GM23248 (cell line): ENCODE measurements around the gene SCRG1.

Experiments used
- EZH2 ChIP-seq: fragments of 200-600 bp; sonication (generic); IDR thresholded peaks from 2 replicates; pipeline ENCODE4 v1.6.1; 2018; ENCODE audit warnings: antibody characterized with exemption, mild to moderate bottlenecking; ENCODE audit not compliant: insufficient read depth, poor library complexity, severe bottlenecking
- EZH2phosphoT487 ChIP-seq: fragments of 200-600 bp; sonication (generic); IDR thresholded peaks from 2 replicates; pipeline ENCODE4 v1.6.1; 2018; ENCODE audit warnings: antibody characterized with exemption, moderate library complexity, mild to moderate bottlenecking, low read depth; ENCODE audit not compliant: insufficient read depth

GRCh38 chr4:173442223-173442932 lies 43.5 kb upstream of the SCRG1 start:
- TF ChIP-seq EZH2phosphoT487, result no peak
- TF ChIP-seq EZH2, result no peak
